HG03280 (cell line): ENCODE results near the gene NPHP4.

Experiments used
- ATAC-seq: cut with Tn5 transposase; IDR thresholded peaks from one replicate; pipeline ENCODE4 v1.9.1; 2021; ENCODE audit warnings: mild to moderate bottlenecking, moderate library complexity; ENCODE audit not compliant: unreplicated experiment

Gene NPHP4

DNA sequence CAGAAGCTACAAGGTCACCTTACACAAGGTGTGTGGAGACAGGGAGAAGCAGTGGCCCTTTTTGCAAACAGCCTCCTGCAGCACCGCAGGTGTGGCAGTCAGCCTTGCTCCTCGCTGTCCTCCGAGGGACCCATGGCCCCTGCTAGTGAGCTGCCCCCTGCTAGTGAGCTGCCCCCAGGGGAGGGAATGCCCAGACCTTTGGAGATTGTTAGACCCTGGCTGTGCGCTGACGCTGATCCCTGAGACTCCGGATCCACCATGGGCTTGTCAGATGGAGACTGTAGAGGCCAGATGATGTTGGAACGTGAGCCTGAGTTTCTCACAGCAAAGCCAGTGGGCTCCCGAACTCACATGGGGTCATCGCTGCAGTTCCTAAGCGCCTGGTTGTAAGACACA is 172.2 kb downstream of the NPHP4 start:
- ATAC-seq, result no peak

DNA sequence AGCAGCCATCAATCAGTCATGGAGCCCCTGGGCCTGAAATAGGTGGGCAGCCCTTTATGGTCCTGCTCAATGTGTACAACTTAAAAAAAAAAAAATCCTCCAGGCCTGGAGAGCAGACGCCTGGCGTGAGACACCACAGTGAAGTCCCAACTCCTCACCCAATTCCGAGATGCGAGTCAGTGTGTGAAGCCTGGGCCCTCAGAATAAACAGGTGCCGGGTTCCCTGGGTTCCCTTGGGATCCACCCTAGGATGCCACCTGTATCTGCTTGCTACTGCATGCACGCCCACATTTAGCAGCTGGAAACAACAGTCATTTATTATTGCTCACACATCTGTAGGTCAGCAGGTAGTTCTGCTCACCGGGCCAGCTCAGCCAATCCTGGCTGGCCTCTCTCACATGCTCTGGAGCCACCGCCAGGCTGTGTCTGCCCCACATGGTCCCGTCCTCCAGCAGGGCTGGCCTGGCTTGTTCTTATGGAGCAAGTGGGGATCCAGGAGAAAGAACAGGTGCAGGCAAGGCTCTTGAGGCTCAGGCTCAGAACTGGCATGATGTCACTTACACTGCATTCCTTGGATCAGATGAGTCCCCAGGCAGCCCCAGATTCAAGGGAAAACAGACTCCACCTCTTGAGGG is 172.7 kb downstream of the NPHP4 start:
- no peak for ATAC-seq

DNA sequence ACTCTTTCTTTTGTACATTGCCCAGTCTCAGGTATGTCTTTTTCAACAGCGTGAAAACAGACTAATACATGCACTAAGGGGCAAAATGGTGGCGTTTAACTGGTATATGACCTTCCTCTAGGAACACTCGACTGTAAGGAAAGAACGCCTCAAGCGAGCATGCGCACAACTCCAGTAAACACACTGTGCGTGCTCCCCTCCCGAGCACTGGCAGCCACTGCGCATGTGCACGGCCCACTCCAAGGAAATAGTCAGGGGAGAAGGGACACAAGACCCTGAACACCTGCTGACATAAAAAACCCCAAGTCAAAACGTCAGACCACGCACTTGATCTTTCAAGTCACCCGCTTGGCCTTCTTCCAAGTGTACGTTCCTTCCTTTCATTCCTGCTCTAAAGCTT is 173.5 kb downstream of the NPHP4 start:
- no peak for ATAC-seq

DNA sequence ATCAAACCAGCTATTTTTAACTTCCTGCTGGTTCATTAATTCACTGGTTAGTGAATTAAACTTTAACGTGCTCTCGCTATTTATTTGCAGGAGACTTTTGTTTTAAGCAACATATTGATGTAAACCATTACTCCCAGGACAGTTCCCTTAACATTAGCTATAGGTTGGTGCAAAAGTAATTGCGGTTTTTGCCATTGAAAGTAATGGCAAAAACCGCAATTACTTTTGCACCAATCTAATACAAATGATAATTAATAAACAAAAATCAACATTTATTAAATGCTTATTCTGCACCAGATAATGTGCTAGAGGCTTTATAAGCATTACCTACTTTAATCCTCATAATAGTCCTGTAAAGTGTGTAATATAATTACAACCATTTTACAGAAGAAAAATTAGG is 176.5 kb downstream of the NPHP4 start:
- no peak for ATAC-seq

DNA sequence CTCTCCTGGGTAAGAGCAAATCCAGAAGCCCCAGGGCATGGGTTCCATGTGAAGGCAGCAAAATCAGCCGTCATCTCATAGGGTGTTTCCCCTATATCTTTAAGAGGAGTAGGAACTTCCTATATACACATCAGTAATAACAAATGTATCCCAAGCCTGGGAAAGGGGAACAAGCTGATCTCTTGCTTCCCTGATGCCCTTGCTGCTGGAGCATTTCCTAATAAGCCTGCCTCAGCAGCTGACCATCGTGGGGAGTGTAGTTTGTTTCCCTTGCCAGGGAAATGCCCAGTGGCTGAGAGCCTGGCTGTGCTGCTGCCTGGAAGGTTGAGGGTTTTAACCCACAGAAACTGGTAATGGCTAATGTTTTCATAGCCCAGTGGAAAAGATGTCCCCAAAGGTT is 177.0 kb downstream of the NPHP4 start:
- ATAC-seq, result no peak

DNA sequence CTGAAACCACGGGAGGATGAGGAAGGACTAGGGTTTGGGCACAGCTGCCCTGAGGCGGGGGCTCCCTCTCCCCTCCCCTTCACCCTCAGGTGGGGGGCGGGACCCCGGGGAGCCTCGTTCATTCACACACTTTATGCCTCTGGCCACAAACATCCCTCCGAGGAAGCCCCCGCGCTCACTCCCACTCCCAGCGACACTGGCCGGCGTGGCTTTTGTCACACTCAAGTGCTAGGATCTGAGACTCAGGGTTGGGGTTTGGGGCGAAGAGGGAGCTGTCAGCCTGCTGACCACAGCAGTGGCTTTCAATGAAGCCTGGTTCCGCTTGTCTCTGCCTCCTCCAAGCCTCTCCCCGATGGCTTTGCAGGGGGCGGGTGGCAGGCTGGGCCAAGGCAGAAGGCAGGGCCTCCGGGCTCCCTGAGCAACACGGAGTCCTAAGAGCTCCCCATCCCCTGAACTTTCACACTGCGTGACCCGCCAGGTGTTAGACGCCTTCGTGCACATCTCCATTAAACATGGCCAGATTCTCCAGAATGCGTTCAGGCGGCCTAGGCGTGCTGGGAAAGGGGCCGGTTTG is 178.1 kb downstream of the NPHP4 start:
- no peak for ATAC-seq

DNA sequence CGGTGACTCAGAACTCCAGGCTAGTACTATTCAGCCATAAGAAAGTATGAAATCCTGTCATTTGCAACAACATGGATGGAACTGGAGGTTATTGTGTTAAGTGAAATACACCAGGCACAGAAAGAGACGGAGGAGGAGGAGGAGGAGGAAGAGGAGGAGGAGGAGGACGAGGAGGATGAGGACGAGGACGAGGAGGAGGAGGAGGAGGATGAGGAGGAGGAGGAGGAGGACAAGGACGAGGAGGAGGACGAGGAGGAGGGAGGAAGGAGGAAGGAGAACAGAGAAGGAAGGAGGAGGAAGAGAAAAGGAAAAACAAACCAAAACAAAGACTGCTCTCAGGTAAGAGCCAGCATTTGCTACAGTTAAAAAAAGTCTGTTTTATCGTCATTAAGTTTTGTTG is 178.7 kb downstream of the NPHP4 start:
- ATAC-seq, result no peak
